Coronary artery (tissue), 2 donors: ENCODE measurements around the gene SLC35F3.

Experiments used
- DNase-seq: peaks from one replicate; pipeline ENCODE4 v3.0.0-alpha.2; 2017; ENCODE audit warnings: low spot score
- H3K27ac ChIP-seq, 2 donors: fragments of 200-600 bp; sonication (generic); one replicate each; pipeline ENCODE4 v1.5.1; 2016 to 2019
- H3K4me3 ChIP-seq: fragments of 200-600 bp; sonication (generic); 2 replicates; pipeline ENCODE4 v1.5.1; 2016; ENCODE audit warnings: mild to moderate bottlenecking, moderate library complexity
- CTCF ChIP-seq: fragments of 200-600 bp; sonication (generic); IDR thresholded peaks from one replicate; pipeline ENCODE4 v1.5.1; 2019; ENCODE audit warnings: antibody characterized with exemption

The SLC35F3 gene

GRCh38 chr1:234222561-234223280, 318.2 kb downstream of the SLC35F3 start:
- Histone ChIP-seq H3K27ac (no peak overlapping the region), H3K4me3 (no peak overlapping the region)
- TF ChIP-seq CTCF, result no peak
- DNase-seq, result no peak

GRCh38 chr1:234226113-234226818, 321.8 kb downstream of the SLC35F3 start:
- no peak overlapping the region for H3K4me3 ChIP-seq
- no peak overlapping the region for H3K27ac ChIP-seq
- DNase-seq, result no peak
- TF ChIP-seq CTCF, result no peak

DNA sequence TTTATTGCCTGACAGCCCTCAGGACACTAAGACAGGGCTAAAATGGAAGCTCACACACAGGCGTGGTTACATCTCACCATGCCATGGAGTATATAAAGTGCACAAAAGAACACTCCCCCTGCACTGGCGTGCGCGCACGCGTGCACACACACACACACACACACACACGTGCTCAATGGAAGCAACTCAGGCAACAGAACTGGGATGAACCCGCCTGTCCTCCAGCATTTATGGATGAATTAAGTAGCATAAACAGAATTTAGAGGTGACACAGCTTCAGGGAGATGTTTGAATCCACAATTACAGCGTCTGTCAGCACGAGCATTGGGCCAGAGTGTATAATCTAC, 322.3 kb downstream of the SLC35F3 start:
- Histone ChIP-seq H3K4me3 (no peak overlapping the region), H3K27ac (no peak overlapping the region)
- no peak for TF ChIP-seq CTCF
- no peak for DNase-seq

DNA sequence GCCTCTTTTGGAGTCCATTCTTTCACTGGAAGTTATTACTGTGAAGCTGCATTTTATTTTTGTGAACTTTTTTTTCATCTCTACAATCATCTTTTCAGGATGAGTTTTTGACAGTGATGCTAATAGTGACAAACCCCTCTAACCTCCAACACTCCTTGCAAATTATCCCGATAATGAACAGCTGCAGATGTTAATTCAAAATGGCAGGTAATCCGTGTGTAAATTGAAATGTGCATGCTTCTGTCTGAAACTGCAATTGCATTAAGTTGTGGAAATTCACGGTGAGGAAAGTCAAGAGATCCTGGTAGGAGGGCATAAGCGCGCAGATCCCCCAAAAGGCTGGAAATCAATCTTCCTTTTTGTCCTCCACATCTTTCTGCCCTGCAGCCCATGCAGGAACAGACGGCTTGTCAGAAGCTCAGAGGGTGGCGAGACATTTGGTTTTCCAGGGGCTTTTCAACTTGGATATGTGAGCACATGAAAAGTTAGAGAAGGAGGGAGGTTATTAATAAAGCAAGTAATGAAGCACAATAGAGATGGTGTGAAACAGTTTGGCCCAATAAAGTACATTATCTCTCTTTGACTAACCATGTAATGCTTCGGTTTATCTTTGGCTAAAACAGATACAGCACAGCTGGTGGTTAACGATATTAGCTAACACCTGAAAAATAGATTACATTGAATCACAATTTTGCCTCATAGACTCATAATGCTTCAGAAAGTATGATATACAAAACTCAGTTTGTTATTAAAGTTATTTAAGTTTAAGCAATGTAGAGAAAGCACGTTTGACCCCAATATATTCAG, 325.3 kb downstream of the SLC35F3 start:
- DNase-seq, result no peak
- Histone ChIP-seq H3K4me3 (no peak overlapping the region), H3K27ac (no peak overlapping the region)
- no peak for TF ChIP-seq CTCF

DNA sequence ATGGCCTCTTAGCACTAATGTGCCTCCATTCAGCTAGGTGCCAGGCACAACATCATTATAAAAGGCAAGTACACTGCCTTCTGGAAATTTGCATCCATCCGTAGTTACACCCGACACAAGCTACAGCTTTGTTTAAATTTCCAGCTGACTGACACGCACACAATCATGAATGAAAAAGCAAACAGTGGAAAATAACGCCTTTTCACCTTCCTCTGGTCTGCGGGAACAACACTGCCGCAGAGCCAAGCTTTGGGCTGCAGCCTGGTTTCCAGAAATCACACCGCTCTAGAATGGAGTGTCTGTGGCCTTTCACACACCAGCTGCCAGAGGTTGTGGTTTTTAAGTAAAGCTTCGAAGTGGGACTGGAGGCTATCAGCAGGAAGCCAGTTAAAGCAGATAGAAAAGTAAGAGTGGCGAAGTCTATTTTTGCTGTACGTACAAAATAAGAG, 326.0 kb downstream of the SLC35F3 start:
- no peak overlapping the region for H3K27ac ChIP-seq
- DNase-seq, result no peak
- TF ChIP-seq CTCF, result no peak
- H3K4me3 ChIP-seq, result no peak overlapping the region

DNA sequence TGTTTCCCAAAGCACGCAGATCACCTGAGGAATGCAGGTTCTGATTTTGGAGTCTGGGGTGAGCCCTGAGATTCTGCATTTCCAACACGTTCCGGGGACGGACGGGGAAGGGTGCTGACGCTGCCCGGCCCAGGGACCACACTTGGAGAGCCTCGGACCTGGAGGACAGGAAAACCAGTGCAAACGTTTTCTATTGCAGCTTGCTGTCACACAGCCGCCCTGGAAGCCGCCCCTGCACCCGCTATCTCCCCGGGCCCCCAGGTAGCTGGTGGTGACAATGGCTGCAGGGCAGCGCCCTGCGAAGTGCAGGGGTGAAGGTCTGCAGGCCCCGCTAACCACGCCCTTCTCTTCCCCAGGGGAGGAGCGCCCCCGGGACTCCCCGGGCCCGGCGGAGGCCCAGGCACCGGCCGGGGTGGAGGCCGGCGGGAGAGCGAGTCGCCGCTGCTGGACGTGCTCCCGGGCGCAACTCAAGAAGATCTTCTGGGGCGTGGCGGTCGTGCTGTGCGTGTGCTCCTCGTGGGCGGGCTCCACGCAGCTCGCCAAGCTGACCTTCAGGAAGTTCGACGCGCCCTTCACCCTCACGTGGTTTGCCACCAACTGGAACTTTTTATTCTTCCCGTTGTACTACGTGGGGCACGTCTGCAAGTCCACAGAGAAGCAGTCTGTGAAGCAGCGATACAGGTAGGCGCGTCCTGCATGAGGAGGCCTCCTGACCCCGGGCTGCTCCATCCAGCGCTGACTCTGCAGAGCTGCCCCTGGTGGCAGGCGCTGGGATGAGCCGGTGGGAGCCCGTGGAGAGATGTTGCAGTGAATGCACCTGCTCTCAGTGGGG, 326.8 kb downstream of the SLC35F3 start:
- TF ChIP-seq CTCF, result no peak
- H3K27ac ChIP-seq, result no peak overlapping the region
- no peak overlapping the region for H3K4me3 ChIP-seq
- no peak for DNase-seq
